GM12864 (cell line): Measurements from ENCODE around the gene GALNT2.

Experiments
- DNase-seq: peaks from one replicate; pipeline ENCODE4 v3.0.0-alpha.2; 2011; ENCODE audit warnings: low read depth
- H3K4me3 ChIP-seq: 2 replicates; pipeline ENCODE4 v1.5.1; 2011; ENCODE audit warnings: mild to moderate bottlenecking, low read depth, low read length, control low read depth
- TF ChIP-seq, protein P1 (sequence below): IDR thresholded peaks from 2 replicates; pipeline ENCODE4 v1.5.1; 2011; ENCODE audit warnings: low read depth, mild to moderate bottlenecking, moderate library complexity, low read length, control low read depth, inconsistent platforms; ENCODE audit errors: missing control alignments

GALNT2 gene

DNA sequence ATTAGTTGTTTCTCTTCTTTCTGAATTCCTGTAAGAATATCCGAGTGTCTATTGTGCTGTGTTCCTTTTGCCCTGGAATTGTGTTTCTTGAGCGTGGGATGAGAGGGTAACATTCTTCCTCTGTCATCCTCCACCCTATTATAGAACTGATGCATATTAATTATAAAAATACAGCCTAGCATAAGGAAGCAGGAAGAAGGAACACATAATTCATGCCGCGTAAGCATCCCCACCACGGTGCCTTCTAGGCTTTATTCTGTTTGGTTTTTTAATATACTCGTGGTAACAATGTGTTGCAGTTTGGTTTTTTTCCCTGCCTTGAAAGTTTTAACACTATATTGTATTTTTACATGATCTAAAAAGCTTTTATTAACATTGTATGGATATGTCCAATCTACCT, 65.7 kb downstream of the GALNT2 start:
- TF ChIP-seq, protein P1, sequence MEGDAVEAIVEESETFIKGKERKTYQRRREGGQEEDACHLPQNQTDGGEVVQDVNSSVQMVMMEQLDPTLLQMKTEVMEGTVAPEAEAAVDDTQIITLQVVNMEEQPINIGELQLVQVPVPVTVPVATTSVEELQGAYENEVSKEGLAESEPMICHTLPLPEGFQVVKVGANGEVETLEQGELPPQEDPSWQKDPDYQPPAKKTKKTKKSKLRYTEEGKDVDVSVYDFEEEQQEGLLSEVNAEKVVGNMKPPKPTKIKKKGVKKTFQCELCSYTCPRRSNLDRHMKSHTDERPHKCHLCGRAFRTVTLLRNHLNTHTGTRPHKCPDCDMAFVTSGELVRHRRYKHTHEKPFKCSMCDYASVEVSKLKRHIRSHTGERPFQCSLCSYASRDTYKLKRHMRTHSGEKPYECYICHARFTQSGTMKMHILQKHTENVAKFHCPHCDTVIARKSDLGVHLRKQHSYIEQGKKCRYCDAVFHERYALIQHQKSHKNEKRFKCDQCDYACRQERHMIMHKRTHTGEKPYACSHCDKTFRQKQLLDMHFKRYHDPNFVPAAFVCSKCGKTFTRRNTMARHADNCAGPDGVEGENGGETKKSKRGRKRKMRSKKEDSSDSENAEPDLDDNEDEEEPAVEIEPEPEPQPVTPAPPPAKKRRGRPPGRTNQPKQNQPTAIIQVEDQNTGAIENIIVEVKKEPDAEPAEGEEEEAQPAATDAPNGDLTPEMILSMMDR, result no peak
- H3K4me3 ChIP-seq, result no peak overlapping the region
- no peak for DNase-seq

- TF ChIP-seq, protein P1, result no peak
- no peak overlapping the region for H3K4me3 ChIP-seq
- DNase-seq, result no peak
Measured at GRCh38 chr1:230135726-230136125, 68.7 kb downstream of the GALNT2 start.

DNA sequence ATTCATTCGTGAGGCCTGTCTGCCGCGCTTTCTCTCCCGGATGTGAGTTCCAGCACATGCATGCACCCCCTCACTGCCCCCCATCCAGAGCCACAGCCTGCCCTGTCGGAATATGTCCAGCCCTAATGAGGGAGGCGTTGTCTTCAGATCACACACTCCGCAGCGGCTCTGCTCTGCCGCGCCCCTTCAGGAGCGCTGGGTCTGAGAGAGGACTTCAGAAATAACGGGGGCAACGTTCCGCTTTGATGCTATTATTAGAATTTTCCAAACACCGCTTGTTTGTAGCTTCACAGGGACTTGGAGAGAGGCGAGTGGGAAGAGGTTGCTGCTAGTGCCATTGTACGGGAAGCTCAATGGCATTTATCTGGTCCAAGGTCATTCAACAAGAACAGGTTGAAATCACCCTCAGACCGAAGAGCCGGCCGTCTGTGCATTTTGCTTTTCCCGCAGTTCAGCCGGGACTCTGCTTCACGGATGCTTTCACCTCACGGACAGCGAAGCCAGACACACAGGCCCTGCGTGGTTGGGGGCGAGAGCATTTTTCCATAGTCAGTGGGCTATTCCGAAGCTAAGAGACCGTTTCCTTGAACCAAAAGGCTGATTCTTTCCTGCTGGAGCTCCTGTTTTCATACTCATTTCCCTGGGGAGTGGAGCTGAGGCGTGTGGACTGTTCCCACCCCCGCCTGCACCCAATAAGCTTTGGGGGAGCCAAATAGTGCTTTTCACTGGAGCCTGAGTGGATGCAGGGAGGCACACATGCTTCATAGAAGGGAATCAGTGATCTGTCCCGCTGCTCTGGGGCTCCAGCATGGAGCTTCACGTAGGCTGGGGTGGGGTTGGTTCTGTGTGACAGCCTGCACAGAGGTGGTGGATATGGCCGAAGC, 69.7 kb downstream of the GALNT2 start:
- TF ChIP-seq, protein P1, result no peak
- H3K4me3 ChIP-seq, result no peak overlapping the region
- no peak for DNase-seq

- TF ChIP-seq, protein P1, result no peak
Measured at GRCh38 chr1:230137337-230137815, 70.3 kb downstream of the GALNT2 start.

DNA sequence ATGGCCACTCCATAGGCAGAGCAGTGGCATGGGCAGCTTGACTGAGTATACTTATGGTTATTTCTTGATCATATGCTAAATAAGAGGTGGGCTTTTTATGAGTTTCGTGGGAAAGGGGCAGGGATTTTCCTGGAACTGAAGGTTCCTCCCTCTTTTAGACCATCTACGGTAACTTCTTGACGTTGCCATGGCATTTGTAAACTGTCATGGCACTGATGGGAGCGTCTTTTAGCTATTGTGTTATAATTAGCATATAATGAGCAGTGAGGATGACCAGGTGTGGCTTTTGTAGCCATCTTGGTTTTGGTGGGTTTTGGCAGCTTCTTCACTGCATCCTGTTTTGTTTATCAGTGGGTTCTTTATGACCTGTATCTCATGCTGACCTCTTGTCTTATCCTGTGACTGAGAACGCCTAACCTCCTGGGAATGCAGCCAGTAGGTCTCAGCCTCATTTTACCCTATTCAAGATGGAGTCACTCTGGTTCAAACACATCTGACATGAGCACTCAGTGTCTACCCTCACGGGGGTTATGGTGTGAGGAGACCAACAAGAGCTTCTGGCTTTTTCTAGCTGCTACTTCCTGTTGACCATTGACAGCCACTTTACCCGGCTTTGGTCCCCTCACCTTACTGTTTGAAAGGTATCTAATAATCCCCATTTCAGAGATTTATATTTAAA, 71.7 kb downstream of the GALNT2 start:
- H3K4me3 ChIP-seq, result no peak overlapping the region
- TF ChIP-seq, protein P1, result no peak
- no peak for DNase-seq

More at GRCh38 chr1:230137337-230137815, 70.3 kb downstream of the GALNT2 start:
- no peak overlapping the region for H3K4me3 ChIP-seq
- DNase-seq, result no peak

- TF ChIP-seq, protein P1, result no peak
- H3K4me3 ChIP-seq, result no peak overlapping the region
- DNase-seq, result no peak
Measured at GRCh38 chr1:230139315-230139714, 72.3 kb downstream of the GALNT2 start.
